WTC11 (cell line): ENCODE data around the gene ILF3. TPM values are rescaled to one million over a fixed set of nuclear protein-coding genes. Genes with fewer than 3 reads are reported as not detected.

Source experiments
- ATAC-seq: fragments of 200-7000 bp; cut with Tn5 transposase; 2 replicates; pipeline ENCODE4 v1.10.0; 2021; ENCODE audit warnings: mild to moderate bottlenecking, moderate library complexity
- CTCF ChIA-PET: fragments of 300-600 bp; sonication (Branson Sonifier 250); formaldehyde crosslinking; loops from one replicate; lab custom pipeline; 2021; ENCODE audit warnings: antibody characterized with exemption; lab: Charles Lee
- POLR2A ChIA-PET: fragments of 350-600 bp; sonication (Branson Sonifier 250); formaldehyde crosslinking; loops from one replicate; lab custom pipeline; 2021; ENCODE audit warnings: antibody characterized with exemption; lab: Charles Lee
- DNase-seq: peaks from one replicate; pipeline ENCODE4 v3.0.0; 2021; ENCODE audit warnings: low spot score
- H3K27ac Mint-ChIP-seq: 2 replicates; pipeline ENCODE4 v1.8.0; 2021; ENCODE audit warnings: mixed read lengths
- H3K27me3 Mint-ChIP-seq: 2 replicates; pipeline ENCODE4 v1.8.0; 2021; ENCODE audit warnings: low read depth, mild to moderate bottlenecking, moderate library complexity, mixed read lengths
- H3K36me3 Mint-ChIP-seq: 2 replicates; pipeline ENCODE4 v1.8.0; 2021; ENCODE audit warnings: mixed read lengths
- H3K4me1 Mint-ChIP-seq: 2 replicates; pipeline ENCODE4 v1.8.0; 2022; ENCODE audit warnings: mixed read lengths
- H3K4me3 Mint-ChIP-seq: 2 replicates; pipeline ENCODE4 v1.8.0; 2021; ENCODE audit warnings: mild to moderate bottlenecking, moderate library complexity, mixed read lengths
- H3K9me3 Mint-ChIP-seq: 2 replicates; pipeline ENCODE4 v1.8.0; 2021; ENCODE audit warnings: mixed read lengths
- AFF4 ChIP-seq: sonication (generic); formaldehyde crosslinking; IDR thresholded peaks from 2 replicates; pipeline ENCODE4 v1.8.1; 2023; ENCODE audit warnings: mild to moderate bottlenecking, missing genetic modification reagents, borderline replicate concordance
- ATF1 ChIP-seq: sonication (generic); formaldehyde crosslinking; IDR thresholded peaks from 2 replicates; pipeline ENCODE4 v1.8.1; 2023; ENCODE audit warnings: mild to moderate bottlenecking, moderate library complexity, missing genetic modification reagents
- ERG ChIP-seq: fragments of 250-450 bp; sonication (Bioruptor Pico); IDR thresholded peaks from 2 replicates; pipeline ENCODE4 v1.8.0; 2021; ENCODE audit warnings: mild to moderate bottlenecking
- FOXK1 ChIP-seq: sonication (generic); formaldehyde crosslinking; IDR thresholded peaks from 2 replicates; pipeline ENCODE4 v1.8.0; 2022; ENCODE audit warnings: mild to moderate bottlenecking, moderate library complexity, missing genetic modification reagents
- NFATC4 ChIP-seq: fragments of 250-450 bp; sonication (Bioruptor Pico); IDR thresholded peaks from 2 replicates; pipeline ENCODE4 v1.9.0; 2021; ENCODE audit warnings: mild to moderate bottlenecking
- NFYB ChIP-seq: sonication (generic); formaldehyde crosslinking; conservative IDR thresholded peaks from 2 replicates; pipeline ENCODE4 v1.8.0; 2022; ENCODE audit warnings: low read depth, missing genetic modification reagents
- USF2 ChIP-seq: sonication (generic); formaldehyde crosslinking; IDR thresholded peaks from 2 replicates; pipeline ENCODE4 v1.8.1; 2023; ENCODE audit warnings: mild to moderate bottlenecking, missing genetic modification reagents, moderate library complexity
- ZNF423 ChIP-seq: fragments of 250-450 bp; sonication (Bioruptor Pico); IDR thresholded peaks from 2 replicates; pipeline ENCODE4 v2.1.2; 2022; ENCODE audit warnings: mild to moderate bottlenecking, moderate library complexity
- total RNA-seq: library from RNA; stranded (reverse); gene quantifications from 3 replicates; pipeline ENCODE4 v1.2.3, GENCODE V29; 2021
- TF ChIP-seq, protein P1 (sequence below): fragments of 250-450 bp; sonication (Bioruptor Pico); conservative IDR thresholded peaks from 2 replicates; pipeline ENCODE4 v1.9.0; 2021; ENCODE audit warnings: mild to moderate bottlenecking
- TF ChIP-seq, protein P2 (sequence below): sonication (generic); formaldehyde crosslinking; IDR thresholded peaks from 2 replicates; pipeline ENCODE4 v1.8.1; 2022; ENCODE audit warnings: low read depth, missing genetic modification reagents, borderline replicate concordance
- TF ChIP-seq, protein P3 (sequence below): sonication (generic); formaldehyde crosslinking; IDR thresholded peaks from 2 replicates; pipeline ENCODE4 v1.8.1; 2023; ENCODE audit warnings: mild to moderate bottlenecking, missing genetic modification reagents
- TF ChIP-seq, protein P4 (sequence below): fragments of 250-450 bp; sonication (Bioruptor Pico); IDR thresholded peaks from 2 replicates; pipeline ENCODE4 v1.9.0; 2021; ENCODE audit warnings: mild to moderate bottlenecking

Gene ILF3
- total RNA-seq, 1 experiment from 2014 or later = 659 TPM

- DNase-seq (no peak), ATAC-seq (no peak)
- CTCF ChIA-PET = interaction anchor here (0.9 to 1.9 kb wide), 4 partner anchors 10 to 101 kb away, joined by 3 to 8 read pairs (median 8); no protein-coding TSS in a partner anchor
- Mint-ChIP-seq H3K36me3 (peaks cover 89% of the 10 kb centered on the region), H3K4me3 (no peak overlapping the region), H3K27me3 (no peaks in the 10 kb centered on the region), H3K4me1 (no peaks in the 10 kb centered on the region), H3K27ac (no peak overlapping the region), H3K9me3 (no peaks in the 10 kb centered on the region)
- TF ChIP-seq ATF1 (CRISPR knock-in tag) = 0 out of 2 replicates have a peak, but pooled peaks have one; percentile 21
- no peak for TF ChIP-seq ERG
- POLR2A ChIA-PET = interaction anchor here (0.5 to 0.7 kb wide), 2 partner anchors 9 to 41 kb away, joined by 3 read pairs; no protein-coding TSS in a partner anchor
Observed at GRCh38 chr19:10682397-10683063, 28.4 kb downstream of the ILF3 start.

GRCh38 chr19:10683064-10683426 is 28.9 kb downstream of the ILF3 start:
- H3K9me3 Mint-ChIP-seq = no peaks in the 10 kb centered on the region
- H3K27ac Mint-ChIP-seq = no peak overlapping the region
- TF ChIP-seq NFATC4 = no peak
- TF ChIP-seq FOXK1 (CRISPR knock-in tag) = no peak
- TF ChIP-seq USF2 = no peak
- no peak for TF ChIP-seq NFYB (CRISPR knock-in tag)
- no peak for TF ChIP-seq ZNF423 (CRISPR knock-in tag)
- TF ChIP-seq, protein P1, sequence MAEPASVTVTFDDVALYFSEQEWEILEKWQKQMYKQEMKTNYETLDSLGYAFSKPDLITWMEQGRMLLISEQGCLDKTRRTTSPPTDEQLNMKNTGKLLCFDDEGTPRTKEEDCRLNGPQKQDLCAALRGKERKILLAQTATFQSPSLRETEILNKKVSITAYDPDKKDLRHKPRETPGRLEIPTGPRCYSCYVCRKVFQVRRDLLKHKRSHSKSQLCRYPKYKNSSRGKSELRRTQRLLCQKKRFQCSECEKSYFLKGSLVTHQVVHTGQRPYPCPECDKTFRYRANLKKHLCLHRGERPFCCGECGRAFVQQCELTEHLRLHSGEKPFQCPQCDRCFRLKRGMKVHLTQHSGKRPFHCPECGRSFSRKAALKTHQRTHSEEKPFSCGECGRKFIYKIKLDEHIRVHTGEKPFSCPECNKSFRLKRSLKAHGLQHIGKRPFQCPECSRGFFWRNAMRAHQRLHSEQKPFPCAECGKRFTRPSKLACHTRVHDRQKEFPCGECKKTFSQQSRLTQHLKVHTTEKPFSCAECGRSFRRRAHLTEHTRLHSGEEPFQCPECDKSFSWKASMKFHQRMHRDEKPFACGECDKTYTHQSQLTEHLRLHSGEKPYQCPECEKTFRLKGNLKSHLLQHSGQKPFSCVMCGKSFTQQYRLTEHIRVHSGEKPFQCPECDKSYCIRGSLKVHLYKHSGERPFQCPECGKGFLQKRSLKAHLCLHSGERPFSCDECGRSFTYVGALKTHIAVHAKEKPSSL (CRISPR knock-in tag) = no peak
- TF ChIP-seq, protein P2, sequence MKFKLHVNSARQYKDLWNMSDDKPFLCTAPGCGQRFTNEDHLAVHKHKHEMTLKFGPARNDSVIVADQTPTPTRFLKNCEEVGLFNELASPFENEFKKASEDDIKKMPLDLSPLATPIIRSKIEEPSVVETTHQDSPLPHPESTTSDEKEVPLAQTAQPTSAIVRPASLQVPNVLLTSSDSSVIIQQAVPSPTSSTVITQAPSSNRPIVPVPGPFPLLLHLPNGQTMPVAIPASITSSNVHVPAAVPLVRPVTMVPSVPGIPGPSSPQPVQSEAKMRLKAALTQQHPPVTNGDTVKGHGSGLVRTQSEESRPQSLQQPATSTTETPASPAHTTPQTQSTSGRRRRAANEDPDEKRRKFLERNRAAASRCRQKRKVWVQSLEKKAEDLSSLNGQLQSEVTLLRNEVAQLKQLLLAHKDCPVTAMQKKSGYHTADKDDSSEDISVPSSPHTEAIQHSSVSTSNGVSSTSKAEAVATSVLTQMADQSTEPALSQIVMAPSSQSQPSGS (CRISPR knock-in tag) = no peak
- no peak for TF ChIP-seq AFF4 (CRISPR knock-in tag)
- TF ChIP-seq, protein P3, sequence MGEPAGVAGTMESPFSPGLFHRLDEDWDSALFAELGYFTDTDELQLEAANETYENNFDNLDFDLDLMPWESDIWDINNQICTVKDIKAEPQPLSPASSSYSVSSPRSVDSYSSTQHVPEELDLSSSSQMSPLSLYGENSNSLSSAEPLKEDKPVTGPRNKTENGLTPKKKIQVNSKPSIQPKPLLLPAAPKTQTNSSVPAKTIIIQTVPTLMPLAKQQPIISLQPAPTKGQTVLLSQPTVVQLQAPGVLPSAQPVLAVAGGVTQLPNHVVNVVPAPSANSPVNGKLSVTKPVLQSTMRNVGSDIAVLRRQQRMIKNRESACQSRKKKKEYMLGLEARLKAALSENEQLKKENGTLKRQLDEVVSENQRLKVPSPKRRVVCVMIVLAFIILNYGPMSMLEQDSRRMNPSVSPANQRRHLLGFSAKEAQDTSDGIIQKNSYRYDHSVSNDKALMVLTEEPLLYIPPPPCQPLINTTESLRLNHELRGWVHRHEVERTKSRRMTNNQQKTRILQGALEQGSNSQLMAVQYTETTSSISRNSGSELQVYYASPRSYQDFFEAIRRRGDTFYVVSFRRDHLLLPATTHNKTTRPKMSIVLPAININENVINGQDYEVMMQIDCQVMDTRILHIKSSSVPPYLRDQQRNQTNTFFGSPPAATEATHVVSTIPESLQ = no peak
- TF ChIP-seq, protein P4, sequence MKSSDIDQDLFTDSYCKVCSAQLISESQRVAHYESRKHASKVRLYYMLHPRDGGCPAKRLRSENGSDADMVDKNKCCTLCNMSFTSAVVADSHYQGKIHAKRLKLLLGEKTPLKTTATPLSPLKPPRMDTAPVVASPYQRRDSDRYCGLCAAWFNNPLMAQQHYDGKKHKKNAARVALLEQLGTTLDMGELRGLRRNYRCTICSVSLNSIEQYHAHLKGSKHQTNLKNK = no peak
- ChIA-PET POLR2A (interaction anchor here (0.5 to 0.9 kb wide), 3 partner anchors 9 to 41 kb away, joined by 3 read pairs; no protein-coding TSS in a partner anchor), CTCF (interaction anchor here (0.9 to 1.9 kb wide), 4 partner anchors 10 to 102 kb away, joined by 3 to 8 read pairs (median 8); no protein-coding TSS in a partner anchor)
- peaks cover 89% of the 10 kb centered on the region for H3K36me3 Mint-ChIP-seq
- H3K4me3 Mint-ChIP-seq = no peak overlapping the region
- no peaks in the 10 kb centered on the region for H3K27me3 Mint-ChIP-seq
- no peaks in the 10 kb centered on the region for H3K4me1 Mint-ChIP-seq
- ATAC-seq (no peak), DNase-seq (no peak)
